T follicular helper cell (primary cell): ENCODE data around the gene KLHDC9.
"Not testable (repeated sequence)": the region's sequence is repeated elsewhere in the genome, so short reads cannot be mapped to it uniquely, and the experiment has no call there.

Source experiments
- DNase-seq: peaks from one replicate; pipeline ENCODE4 v3.0.0-alpha.2; 2020; ENCODE audit warnings: low read depth
- total RNA-seq, 2 experiments: gene quantifications; one replicate each; lab custom pipeline; 2026; lab: John Stamatoyannopoulos, UW

The KLHDC9 gene
- total RNA-seq: 0 to 0.66 reads per million in 2 experiments

GRCh38 chr1:161098210-161099068 is at the start of gene KLHDC9:
TSS of gene KLHDC9 (plus strand) at chr1:161098361. CDS start at chr1:161098536, 175 bp downstream.
- peak; percentile 37 for DNase-seq

GRCh38 chr1:161048949-161049722 is 49.0 kb upstream of the KLHDC9 start:
- DNase-seq: no peak

- DNase-seq: no peak
Observed at GRCh38 chr1:161051219-161051618, 46.9 kb upstream of the KLHDC9 start.

GRCh38 chr1:161052899-161053298 is 45.3 kb upstream of the KLHDC9 start:
- no peak for DNase-seq

GRCh38 chr1:161054232-161054631 is 43.9 kb upstream of the KLHDC9 start:
- no peak for DNase-seq

- DNase-seq: no peak
Observed at GRCh38 chr1:161054805-161055204, 43.4 kb upstream of the KLHDC9 start.

GRCh38 chr1:161059293-161059692 is 38.9 kb upstream of the KLHDC9 start:
- no peak for DNase-seq

- DNase-seq: no peak
Observed at GRCh38 chr1:161061419-161061818, 36.7 kb upstream of the KLHDC9 start.

- DNase-seq: not testable (repeated sequence)
Observed at GRCh38 chr1:161063936-161064335, 34.2 kb upstream of the KLHDC9 start.

GRCh38 chr1:161065681-161066080 is 32.5 kb upstream of the KLHDC9 start:
- not testable (repeated sequence) for DNase-seq

- no peak for DNase-seq
Observed at GRCh38 chr1:161066694-161067093, 31.5 kb upstream of the KLHDC9 start.

- peak; percentile 69 for DNase-seq
Observed at GRCh38 chr1:161068306-161069234, 29.6 kb upstream of the KLHDC9 start.

- DNase-seq: no peak
Observed at GRCh38 chr1:161069241-161069640, 28.9 kb upstream of the KLHDC9 start.

GRCh38 chr1:161069731-161070270 is 28.4 kb upstream of the KLHDC9 start, which contains the start of gene ARHGAP30:
TSS of gene ARHGAP30 (minus strand) at chr1:161069891. CDS start at chr1:161069624, 267 bp downstream.
- peak; percentile 59 for DNase-seq

GRCh38 chr1:161070761-161071160 is 27.4 kb upstream of the KLHDC9 start:
- DNase-seq: no peak

- peak; percentile 16 for DNase-seq
Observed at GRCh38 chr1:161071886-161072371, 26.2 kb upstream of the KLHDC9 start.

- no peak for DNase-seq
Observed at GRCh38 chr1:161072751-161073449, 25.3 kb upstream of the KLHDC9 start.

GRCh38 chr1:161073474-161074121 is 24.6 kb upstream of the KLHDC9 start:
- DNase-seq: no peak

- DNase-seq: no peak
Observed at GRCh38 chr1:161074676-161075368, 23.3 kb upstream of the KLHDC9 start.
